Small intestine (tissue), 7 donors: Measurements from ENCODE around the gene HBD. TPM values are rescaled to one million over a fixed set of nuclear protein-coding genes. Genes with fewer than 3 reads are reported as not detected.
"Not testable (repeated sequence)": the region's sequence is repeated elsewhere in the genome, so short reads cannot be mapped to it uniquely, and the experiment has no call there.

Source experiments
- DNase-seq, 2 donors: peaks; one replicate each; pipeline versions ENCODE4 v3.0.0 to v3.0.0-alpha.2; 2013
- FAIRE-seq: peaks from 2 replicates; lab custom pipeline; 2012; peaks lifted over from hg19 to GRCh38; lab: Jason Lieb, UNC
- H3K27ac ChIP-seq, 3 donors: one replicate each; pipeline ENCODE4 v1.5.1; 2013; ENCODE audit warnings: low read length in 2 of 3, mild to moderate bottlenecking in 2 of 3, control low read depth in 1 of 3, inconsistent platforms in 1 of 3, low read depth in 1 of 3, moderate library complexity in 1 of 3
- H3K27me3 ChIP-seq, 3 donors: one replicate each; pipeline ENCODE4 v1.6.1; 2013; ENCODE audit warnings: low read length in 3 of 3, inconsistent platforms in 1 of 3; ENCODE audit not compliant: control insufficient read depth in 3 of 3, insufficient read depth in 3 of 3
- H3K36me3 ChIP-seq, 3 donors: one replicate each; pipeline ENCODE4 v1.6.1; 2013; ENCODE audit warnings: low read length in 3 of 3, inconsistent platforms in 1 of 3, low read depth in 1 of 3, mild to moderate bottlenecking in 1 of 3, moderate library complexity in 1 of 3; ENCODE audit not compliant: control insufficient read depth in 3 of 3, insufficient read depth in 2 of 3
- H3K4me1 ChIP-seq, 3 donors: one replicate each; pipeline ENCODE4 v1.6.1; 2013; ENCODE audit warnings: low read length in 2 of 3, inconsistent platforms in 1 of 3, low read depth in 1 of 3, mild to moderate bottlenecking in 1 of 3, moderate library complexity in 1 of 3; ENCODE audit not compliant: control insufficient read depth in 3 of 3, insufficient read depth in 2 of 3
- H3K4me3 ChIP-seq, 3 donors: one replicate each; pipeline ENCODE4 v1.5.1; 2013; ENCODE audit warnings: low read length in 3 of 3, control low read depth in 1 of 3, inconsistent platforms in 1 of 3, low read depth in 1 of 3, mild to moderate bottlenecking in 1 of 3, moderate library complexity in 1 of 3
- H3K9me3 ChIP-seq, 2 donors: one replicate each; pipeline ENCODE4 v1.6.1; 2013; ENCODE audit warnings: low read depth in 1 of 2, low read length in 1 of 2; ENCODE audit not compliant: control insufficient read depth in 2 of 2, insufficient read depth in 1 of 2
- WGBS, 3 donors: extraction: QIAGEN DNeasy Blood & Tissue Kit; methylation state at CpG; one replicate each; pipeline ENCODE4 v1.1.7; 2013; 5-methylcytosine and 5-hydroxymethylcytosine counted together
- polyA plus RNA-seq, 4 donors: library from polyadenylated mRNA; stranded (reverse) in 3 of 4; unstranded in 1 of 4; fragments of 200-250 nt in 3 of 4; fragments of 120-200 nt in 1 of 4; gene quantifications; one replicate each; pipeline versions ENCODE4 v1.2.1 to v1.2.3, GENCODE V29; 2013
- donor health status: healthy with polysubstance abuse.
- donor health status: control.
- donor health status: control.
- donor health status: Bipolar disorder and iron deficiency.
- donor health status: healthy.

The HBD gene
- polyA plus RNA-seq, 4 donors = 0.15 TPM; not detected in 3

DNA sequence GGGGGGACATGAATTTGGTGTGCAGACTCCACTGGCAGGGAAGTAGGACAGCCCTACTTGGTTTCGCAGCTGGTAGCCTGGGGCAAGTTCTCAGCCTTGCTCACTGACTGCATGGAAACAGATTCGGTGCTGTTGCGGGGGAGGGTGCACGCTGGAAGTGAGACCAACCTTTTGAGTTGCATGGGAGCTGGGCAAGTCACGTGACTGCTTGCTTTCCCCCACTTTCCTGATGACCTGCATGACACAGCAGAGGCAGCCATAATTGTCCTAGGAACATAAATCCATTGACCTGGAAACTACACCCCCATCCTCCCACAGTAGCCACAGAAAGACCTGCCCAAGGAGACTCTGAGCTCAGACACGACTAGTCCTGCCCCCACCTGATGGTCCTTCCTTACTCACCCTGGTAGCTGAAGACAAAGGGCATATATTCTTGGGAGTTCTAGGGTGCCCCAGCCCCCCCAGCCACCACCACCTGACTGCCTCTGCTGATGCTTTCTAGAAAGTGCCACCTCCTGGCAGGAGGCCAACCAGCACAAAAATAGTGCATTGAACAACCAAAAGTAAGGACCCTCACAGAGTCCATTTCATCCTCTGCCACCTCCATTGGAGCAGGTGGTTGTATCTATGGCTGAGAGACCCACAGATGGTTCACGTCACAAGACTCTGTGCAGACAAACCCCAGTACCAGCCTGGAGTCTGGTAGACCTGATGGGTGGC lies 24.4 kb upstream of the HBD start:
- WGBS, 3 donors = 70 to 75% (median 74%) methylated on average over 6 to 7 of the region's 7 CpGs
- Histone ChIP-seq H3K9me3 (peaks cover 0 to 4% of the 10 kb centered on the region in 2 donors), H3K27ac (no peak overlapping the region), H3K4me1 (no peaks in the 10 kb centered on the region), H3K27me3 (no peaks in the 10 kb centered on the region), H3K4me3 (no peak overlapping the region), H3K36me3 (no peaks in the 10 kb centered on the region)
- no peak for DNase-seq
- no peak for FAIRE-seq

DNA sequence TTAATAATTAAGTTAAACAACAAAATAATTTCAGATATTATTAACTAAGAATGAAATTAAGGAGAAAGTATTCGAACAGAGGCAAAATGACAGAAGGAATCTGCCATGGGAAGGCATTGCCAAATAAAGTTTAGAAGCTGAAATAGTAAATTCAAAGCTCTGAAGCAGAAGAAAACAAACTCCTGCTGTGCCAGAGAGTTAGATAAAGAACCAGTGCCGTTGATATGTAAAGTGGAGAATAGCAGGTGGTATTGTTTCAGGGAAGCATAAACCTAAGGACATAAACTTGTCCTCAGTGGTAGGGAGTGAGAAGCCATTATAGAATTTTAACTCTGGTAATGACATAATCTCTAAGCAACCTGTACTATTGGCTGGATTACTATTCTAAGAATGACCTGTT lies 23.0 kb upstream of the HBD start:
- Histone ChIP-seq H3K27ac (no peak overlapping the region), H3K4me1 (no peaks in the 10 kb centered on the region), H3K27me3 (no peaks in the 10 kb centered on the region), H3K4me3 (no peak overlapping the region), H3K36me3 (no peaks in the 10 kb centered on the region), H3K9me3 (peaks cover 0 to 4% of the 10 kb centered on the region in 2 donors)
- FAIRE-seq = no peak
- WGBS, 3 donors = 22 to 35% (median 28%) methylated on average over 2 of the region's 2 CpGs
- DNase-seq = no peak

DNA sequence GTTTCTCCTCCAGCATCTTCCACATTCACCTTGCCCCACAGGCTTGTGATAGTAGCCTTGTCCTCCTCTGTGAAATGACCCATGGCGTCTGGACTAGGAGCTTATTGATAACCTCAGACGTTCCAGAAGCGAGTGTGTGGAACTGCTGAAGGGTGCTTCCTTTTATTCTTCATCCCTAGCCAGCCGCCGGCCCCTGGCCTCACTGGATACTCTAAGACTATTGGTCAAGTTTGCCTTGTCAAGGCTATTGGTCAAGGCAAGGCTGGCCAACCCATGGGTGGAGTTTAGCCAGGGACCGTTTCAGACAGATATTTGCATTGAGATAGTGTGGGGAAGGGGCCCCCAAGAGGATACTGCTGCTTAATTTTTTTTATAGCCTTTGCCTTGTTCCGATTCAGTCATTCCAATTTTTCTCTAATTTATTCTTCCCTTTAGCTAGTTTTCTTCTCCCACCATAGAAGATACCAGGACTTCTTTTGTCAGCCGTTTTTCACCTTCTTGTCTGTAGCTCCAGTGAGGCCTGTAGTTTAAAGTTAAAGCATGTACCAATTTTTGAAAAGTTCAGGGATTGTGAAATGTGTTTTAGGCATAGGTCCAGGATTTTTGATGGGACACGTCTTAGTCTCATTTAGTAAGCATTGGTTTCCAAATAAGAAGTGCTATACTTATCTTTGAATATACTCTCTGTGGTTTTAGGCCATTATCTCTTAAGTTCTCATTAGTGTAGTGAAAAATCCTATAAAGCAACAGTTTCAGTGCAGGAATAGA lies 20.5 kb upstream of the HBD start, which contains the start of gene HBG2:
Gene HBG2, minus strand, starts transcription at position 136 of the 768 bp plus-strand sequence. Its CDS starts 53 bp downstream, at position 83.
- not testable (repeated sequence) for H3K4me3 ChIP-seq, FAIRE-seq, DNase-seq, H3K27me3 ChIP-seq, H3K36me3 ChIP-seq, H3K4me1 ChIP-seq, H3K9me3 ChIP-seq, H3K27ac ChIP-seq
- WGBS, 3 donors = 66 to 77% (median 71%) methylated on average over 4 of the region's 9 CpGs

DNA sequence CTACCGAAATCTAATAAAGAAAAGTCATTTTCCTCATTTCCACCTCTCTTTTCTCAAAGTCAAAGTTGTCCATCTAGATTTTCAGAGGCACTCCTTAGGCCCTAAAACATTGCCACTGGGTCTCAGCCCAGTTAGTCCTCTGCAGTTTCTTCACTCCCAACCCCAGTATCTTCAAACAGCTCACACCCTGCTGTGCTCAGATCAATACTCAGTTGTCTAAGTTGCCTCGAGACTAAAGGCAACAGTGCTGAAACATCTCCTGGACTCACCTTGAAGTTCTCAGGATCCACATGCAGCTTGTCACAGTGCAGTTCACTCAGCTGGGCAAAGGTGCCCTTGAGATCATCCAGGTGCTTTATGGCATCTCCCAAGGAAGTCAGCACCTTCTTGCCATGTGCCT lies 19.7 kb upstream of the HBD start:
- H3K9me3 ChIP-seq, H3K4me1 ChIP-seq, H3K4me3 ChIP-seq, FAIRE-seq, DNase-seq, H3K27me3 ChIP-seq, H3K36me3 ChIP-seq, H3K27ac ChIP-seq: not testable (repeated sequence)
- 58 to 74% (median 68%) methylated on average over 2 of the region's 2 CpGs for WGBS, 3 donors

DNA sequence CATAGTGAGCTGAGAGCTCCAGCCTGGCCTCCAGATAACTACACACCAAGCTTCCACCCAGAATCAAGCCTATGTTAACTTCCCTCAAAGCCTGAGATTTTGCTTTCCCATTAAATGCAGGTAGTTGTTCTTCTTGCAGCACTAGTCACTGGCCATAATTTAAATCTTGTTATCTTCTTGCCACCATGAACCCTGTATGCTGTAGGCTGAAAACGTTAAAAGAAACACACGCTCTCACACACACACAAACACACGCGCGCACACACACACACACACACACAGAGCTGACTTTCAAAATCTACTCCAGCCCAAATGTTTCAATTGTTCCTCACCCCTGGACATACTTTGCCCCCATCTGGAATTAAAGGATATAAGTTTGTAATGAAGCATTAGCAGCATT lies 19.2 kb upstream of the HBD start:
- H3K36me3 ChIP-seq, H3K4me1 ChIP-seq, H3K27ac ChIP-seq, FAIRE-seq, H3K9me3 ChIP-seq, H3K27me3 ChIP-seq, H3K4me3 ChIP-seq, DNase-seq: not testable (repeated sequence)
- WGBS, 3 donors = 73 to 88% (median 83%) methylated on average over 5 of the region's 5 CpGs

DNA sequence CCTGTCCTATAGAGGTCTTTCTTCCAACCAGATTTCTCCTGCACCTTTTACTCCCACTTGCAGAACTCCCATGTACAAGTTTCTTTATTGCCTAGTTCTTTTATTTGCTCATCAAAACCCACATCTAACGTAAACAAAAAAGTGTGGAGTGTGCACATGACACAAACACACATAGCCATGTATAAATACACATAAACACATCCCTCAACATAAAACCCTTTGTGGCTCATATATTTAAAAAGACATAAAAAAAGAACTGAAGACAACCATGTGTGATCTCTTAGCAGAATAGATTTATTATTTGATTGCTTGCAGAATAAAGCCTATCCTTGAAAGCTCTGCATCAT lies 18.6 kb upstream of the HBD start:
- WGBS, 3 donors = 55 to 62% (median 58%) methylated on average over 1 of the region's 1 CpG
- Histone ChIP-seq H3K27me3 (no peaks in the 10 kb centered on the region), H3K27ac (no peak overlapping the region), H3K36me3 (no peaks in the 10 kb centered on the region), H3K9me3 (no peaks in the 10 kb centered on the region), H3K4me1 (no peaks in the 10 kb centered on the region), H3K4me3 (no peak overlapping the region)
- no peak for FAIRE-seq
- DNase-seq = no peak

DNA sequence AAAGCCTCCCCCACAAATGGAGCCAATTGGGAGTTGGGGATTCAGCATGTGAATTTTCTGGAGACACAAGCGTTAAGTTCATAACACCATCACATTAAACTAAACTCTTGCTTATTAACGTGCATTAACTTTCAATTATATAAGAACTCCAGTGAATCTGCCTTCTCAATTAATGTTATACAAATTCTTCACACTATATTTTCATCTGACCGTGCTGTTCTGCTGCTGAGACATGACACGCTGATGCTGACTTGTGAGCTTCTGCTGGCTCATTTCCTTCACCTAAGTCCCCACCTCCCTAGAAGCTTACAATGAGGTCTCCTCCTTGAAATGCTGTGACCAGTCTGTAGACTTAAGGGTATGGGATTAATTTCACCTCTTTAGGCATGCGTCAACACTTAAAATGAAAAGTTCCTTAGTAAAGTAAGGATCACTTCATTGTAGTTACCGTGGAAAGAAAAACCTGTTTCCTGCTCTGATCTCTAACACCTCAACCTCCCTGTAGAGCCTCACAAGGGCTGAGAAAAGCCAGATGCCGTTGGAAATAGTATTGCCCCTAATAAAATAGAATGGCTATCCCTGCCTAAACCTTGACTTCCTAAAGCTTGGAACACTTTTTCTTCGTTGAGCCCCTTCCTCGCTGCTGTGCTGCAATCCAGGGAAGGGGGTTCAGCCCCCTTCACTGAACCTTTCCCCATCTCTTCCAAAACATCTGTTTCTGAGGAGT lies 18.1 kb upstream of the HBD start:
- H3K4me1 ChIP-seq = no peaks in the 10 kb centered on the region
- H3K27me3 ChIP-seq = no peaks in the 10 kb centered on the region
- H3K27ac ChIP-seq = no peak overlapping the region
- DNase-seq (no peak), FAIRE-seq (no peak)
- H3K9me3 ChIP-seq = no peaks in the 10 kb centered on the region
- H3K36me3 ChIP-seq = no peaks in the 10 kb centered on the region
- WGBS, 3 donors = 67 to 77% (median 68%) methylated on average over 9 of the region's 9 CpGs
- H3K4me3 ChIP-seq = no peak overlapping the region

DNA sequence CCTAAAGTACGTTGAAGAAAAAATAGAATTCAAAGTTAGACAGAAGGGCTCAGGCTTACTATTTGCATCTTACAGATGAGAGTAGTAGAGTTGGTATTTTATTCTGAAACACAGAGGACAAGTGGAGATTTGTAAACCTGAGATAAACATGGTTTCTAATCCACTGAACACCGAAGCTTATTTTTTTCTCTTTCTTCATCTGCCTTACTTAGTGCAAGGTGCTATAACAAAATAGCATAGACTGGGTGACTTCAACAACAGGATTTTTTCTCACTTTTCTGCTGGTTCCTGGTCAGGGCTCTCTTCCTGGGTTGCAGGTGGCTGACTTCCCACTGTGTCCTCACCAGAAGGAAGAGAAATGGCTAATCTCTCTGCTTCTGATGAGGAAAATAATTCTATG lies 17.5 kb upstream of the HBD start:
- DNase-seq (no peak), FAIRE-seq (no peak)
- no peaks in the 10 kb centered on the region for H3K4me1 ChIP-seq
- no peak overlapping the region for H3K27ac ChIP-seq
- no peaks in the 10 kb centered on the region for H3K36me3 ChIP-seq
- 11 to 46% (median 45%) methylated on average over 2 of the region's 2 CpGs for WGBS, 3 donors
- H3K4me3 ChIP-seq = no peak overlapping the region
- H3K9me3 ChIP-seq = no peaks in the 10 kb centered on the region
- no peaks in the 10 kb centered on the region for H3K27me3 ChIP-seq
